ENCODE measurements around the gene TRAPPC8.
"Not testable (repeated sequence)": the region's sequence is repeated elsewhere in the genome, so short reads cannot be mapped to it uniquely, and the experiment has no call there.

The TRAPPC8 gene

DNA sequence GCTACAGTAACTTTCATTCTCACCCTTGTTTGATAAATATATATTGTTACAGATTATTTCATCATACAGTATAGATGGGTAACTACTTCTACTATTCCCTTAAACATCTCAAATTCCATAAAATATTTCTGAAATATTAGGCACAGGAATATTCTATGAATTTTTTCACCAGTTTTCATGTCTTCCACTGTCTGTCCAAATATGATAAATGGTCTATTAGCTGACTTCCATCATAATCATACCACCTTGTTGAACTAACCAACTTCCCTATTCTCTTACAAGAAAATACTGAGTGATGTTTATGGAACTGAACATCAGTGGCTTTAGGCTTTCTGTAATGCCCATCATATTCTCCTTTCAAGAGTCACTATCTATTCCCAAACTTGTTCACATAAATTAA, 82.4 kb downstream of the TRAPPC8 start:
- no peak for DNase-seq

DNA sequence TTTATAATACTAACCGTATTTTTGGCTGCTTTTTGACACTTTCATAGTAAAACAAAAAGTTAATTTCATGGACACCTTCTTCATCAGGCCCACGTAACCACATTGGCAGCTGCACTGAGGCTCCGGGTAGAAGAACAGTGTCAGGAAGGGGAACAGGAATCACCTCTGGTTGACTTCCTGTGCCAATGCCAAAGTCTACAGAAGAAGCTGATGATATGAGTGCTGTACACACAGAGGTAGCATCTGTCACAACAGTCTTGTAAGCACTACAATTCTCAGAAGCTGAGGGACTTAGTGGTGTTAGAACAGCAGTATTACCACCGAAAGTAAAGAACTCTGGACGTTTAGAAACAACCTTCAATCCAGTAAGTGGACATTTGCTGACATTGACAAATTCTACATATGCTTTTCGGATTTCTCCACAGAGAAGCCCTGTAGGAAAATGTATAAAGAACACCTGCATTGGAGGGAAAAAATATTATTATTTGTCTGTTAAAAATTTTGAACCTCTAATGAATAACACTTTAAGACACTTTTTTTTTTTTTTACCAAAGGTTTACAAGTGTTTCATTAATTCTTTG, 85.3 kb downstream of the TRAPPC8 start:
- DNase-seq, result no peak

DNA sequence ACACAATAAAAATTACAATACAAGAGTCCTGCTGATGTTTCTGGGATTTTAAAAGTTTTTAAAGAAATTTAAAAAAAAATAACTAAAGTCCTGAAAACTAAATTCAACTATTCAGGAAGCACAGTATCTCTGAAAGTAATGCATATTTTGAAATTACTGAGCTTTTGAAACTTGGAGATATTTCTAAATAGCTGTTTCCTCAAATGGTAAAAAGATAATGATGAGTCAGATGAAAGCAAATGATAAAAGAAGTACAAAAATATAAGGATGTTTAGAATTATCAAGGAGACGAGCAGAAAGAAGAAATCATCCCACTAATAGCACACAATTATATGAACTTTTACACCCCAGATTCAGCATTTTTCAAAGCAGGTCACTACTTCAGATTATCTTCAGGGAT, 92.1 kb downstream of the TRAPPC8 start:
- no peak for DNase-seq

DNA sequence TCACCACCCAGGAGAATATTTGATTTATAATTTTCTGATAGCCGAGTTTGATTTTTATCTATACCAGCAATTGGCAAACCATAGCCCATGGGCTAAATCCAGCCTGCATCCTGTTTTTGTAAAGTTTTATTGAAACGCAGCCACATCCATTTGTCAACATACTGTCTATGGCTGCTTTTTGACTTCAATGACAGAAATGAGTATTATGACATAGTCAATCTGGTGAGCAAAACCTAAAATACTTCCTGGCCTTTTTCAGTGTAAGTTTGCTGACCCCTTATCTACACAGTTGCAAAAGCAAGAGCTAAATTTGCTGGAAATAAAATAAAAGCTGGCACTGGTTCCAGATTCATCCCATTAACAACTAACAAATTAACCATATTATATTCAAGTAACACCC, 102.4 kb downstream of the TRAPPC8 start:
- DNase-seq, result no peak

DNA sequence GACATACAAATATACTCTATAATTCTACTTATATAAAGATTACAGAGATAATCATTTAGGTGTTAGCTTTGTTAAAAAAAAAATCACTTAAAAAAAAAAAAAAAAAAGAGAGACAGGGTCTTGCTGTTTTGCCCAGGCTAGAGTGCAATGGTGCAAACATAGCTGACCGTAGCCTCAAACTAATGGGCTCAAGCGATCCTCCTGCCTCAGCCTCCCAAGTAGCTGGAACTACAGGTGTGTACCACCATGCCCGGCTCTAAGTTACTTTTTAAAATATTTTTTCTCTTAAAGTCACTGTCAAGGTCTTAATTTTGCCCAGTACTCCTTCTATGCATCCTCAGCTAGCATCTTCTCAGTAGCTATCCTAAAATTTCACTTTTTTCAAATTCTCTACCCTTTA, 105.0 kb downstream of the TRAPPC8 start:
- no peak for DNase-seq

DNA sequence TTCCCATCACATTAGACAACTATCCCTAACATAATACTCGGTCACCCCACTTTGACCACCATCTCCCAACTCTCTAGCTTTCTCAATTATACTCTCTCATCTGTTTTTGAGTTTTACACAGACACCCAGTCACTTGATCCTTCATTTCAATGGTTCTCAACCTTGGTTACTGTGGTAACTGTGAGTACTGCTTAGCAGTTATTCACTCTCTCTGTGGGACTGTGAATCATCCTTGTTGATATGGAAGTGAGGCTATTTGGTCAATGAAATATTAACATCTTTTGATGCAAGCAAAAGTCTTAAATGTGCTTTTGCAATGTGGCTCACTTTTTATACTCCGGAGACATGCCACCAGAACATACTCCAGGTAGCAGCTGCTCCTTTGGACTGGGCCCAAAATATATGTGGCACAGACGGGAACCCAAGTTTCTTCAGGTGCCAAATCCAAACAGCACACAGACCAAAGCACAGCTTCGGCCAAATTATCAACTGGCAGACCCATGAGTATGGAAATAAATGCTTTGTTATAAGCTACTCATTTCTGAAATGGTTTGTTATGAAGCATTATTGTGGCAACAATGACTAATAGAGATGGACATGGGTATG, 107.3 kb downstream of the TRAPPC8 start:
- DNase-seq, result no peak

DNA sequence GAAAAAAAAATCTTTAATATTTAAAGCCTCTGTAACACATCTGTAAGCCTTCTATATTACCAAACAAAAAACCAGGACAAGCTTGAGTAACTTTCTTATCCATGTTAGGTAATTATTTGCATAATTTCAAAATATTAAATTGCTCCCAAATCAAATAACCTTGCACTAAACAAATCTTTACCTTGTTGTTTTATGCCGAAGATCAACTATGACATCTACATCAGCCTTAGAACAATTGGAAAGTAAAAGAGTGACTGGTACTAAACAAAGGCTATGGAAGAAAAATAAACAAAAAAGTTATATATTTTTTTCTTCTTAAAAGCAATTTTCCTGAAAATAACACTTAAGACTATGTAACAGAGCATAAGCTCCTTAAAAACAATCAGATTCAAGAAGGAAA, 111.0 kb downstream of the TRAPPC8 start:
- no peak for DNase-seq

DNA sequence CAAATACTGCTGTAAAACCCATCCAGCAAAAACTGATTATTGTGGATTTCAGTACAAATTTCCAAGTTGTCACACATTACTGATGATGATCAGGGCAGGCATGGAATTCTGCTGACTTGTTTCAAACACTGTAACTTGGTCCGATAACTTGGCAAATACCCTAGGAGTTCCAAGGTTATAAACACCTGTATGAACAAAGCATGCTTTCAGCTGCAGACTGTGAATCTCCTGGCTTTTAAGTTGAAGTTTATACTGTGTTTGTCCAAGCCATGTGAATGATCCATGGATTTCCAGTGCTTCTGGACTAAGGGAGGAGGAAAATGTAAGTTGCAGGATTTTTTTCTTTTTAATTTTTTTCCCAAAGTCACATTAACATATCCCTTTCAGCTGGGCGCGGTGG, 112.2 kb downstream of the TRAPPC8 start:
- no peak for DNase-seq

DNA sequence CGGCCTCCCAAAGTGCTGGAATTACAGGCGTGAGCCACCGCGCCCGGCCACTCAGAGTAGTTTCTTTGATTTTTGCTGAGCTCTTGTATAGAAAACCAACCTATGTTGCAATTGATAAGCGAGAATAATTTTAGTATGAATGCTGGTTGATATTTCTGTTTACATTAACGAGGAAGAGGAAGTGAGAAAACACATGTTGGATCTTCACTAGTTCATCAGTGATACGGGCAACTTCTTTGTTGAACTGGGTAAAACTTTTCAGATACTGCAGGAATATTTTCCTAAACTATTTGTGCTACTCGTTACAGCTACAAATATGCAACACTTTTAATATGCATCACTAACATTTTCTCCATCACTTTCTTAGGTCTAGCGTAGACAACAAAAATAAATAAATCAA, 114.3 kb downstream of the TRAPPC8 start:
- no peak for DNase-seq

DNA sequence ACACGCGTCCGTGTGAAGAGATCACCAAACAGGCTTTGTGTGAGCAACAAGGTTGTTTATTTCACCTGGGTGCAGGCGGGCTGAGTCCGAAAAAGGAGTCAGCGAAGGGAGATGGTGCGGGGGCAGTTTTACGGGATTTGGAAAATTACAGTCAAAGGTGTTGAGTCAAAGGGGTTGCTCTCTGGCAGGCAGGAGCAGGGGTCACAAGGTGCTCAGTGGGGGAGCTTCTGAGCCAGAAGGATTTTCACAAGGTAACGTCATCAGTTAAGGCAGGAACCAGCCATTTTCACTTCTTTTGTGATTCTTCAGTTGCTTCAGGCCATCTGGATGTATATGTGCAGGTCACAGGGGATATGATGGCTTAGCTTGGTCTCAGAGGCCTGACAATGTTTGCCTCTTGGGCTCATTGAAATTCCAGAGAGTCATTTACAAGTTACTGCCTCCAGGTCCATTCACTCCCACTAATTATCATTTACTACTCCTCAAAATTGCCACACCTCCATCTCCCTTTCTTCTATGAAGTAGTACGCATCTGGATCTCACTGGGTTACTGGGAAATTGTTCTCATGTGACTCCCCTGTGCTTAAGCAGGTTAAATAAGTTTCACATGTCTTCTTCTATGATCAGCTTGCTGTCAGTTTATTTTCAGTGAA, 116.1 kb downstream of the TRAPPC8 start:
- not testable (repeated sequence) for DNase-seq

DNA sequence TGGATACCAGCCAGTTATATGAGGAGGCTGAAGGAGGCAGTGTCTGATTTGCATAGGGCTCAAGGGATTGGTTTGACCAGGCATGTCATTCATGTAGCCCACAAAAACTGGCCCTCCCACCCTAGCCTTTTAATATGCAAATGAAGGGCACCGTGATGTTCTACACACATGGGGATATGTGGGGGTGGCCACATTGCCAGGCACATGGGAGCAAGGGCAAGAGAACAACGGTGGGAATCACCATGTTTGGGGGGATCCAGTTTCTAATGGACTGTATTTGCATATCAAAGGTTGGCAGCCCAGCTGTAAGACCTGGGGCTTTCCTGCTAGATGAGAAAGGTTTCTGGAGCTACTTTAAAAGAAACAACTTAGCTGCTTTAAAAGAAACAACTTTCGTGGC, 117.2 kb downstream of the TRAPPC8 start:
- DNase-seq, result no peak

DNA sequence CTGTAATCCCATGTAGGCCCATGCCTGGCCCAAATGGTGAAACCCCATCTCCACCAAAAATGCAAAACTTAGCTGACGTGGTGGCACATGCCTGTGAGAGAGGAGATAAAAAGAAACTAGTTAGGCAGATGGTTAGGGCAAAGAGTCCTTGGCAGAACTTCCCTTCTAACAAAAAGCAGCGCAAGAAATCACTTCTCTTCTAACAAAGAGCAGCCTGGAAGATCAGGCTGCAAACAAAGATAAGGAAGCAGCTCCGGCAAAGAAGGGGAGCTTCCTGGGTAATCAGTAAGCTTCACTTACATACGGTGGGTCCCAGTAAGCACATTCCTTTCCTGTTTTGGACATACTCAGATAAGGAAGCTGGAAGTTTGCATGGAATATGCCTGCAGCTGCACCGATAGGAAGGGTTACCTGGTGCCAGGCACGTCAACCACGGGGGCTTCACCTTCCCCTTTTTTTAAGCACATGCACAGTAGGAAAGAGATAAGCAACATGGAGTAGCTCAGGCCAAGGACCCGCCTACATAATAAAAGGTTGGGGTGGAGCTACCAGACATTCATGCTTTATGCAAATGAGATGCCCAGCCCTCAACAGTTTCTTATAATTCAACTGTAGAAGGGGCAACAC, 121.3 kb downstream of the TRAPPC8 start:
- no peak for DNase-seq

DNA sequence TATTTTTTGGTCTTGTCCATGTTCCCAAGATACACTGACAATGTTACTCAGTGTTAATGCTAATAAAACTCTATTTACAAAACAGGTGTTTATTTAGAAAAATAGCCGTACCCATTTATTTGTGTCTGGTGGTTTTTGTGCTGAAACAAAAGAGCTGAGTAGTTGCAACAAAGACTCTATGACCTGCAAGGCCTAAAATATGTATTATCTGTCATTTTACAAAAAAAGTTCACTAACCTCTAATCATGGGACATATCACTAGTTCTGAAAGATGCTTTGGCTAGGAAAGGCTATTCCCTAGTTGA, 123.1 kb downstream of the TRAPPC8 start:
- no peak for DNase-seq

DNA sequence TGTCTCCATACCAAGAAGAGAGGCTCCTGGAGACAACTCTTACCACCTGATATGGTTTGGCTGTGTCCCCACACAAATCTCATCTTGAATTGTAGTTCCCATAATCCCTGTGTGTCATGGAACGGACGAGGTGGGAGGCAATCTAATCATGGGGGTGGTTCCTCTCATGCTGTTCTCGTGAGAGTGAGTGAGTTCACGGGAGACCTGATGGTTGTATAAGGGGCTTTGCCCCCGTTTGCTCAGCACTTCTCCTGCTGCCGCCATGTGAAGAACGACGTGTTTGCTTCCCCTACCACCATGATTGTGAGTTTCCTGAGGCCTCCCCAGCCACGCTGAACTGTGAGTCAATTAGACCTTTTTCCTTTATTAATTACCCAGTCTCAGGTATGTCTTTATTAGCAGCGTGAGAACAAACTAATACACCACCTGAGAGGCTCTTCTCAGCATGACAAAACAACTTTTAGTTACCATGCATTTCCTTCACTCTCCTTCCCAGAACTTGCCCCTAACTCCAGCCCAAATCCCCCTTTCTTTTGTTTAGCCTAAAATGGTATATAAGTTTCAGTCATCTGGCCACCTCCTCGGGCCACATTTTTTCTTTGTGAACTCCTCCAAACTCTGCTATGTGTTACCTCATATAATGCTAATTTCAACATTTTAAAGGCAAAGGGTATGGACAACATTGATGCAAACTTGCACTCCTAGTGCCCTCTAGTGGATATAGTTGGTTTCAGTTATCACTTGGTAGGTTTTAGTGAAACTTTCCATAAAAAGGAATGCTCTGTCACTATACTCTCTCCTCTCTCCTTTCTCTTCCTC, 123.6 kb downstream of the TRAPPC8 start:
- no peak for DNase-seq

DNA sequence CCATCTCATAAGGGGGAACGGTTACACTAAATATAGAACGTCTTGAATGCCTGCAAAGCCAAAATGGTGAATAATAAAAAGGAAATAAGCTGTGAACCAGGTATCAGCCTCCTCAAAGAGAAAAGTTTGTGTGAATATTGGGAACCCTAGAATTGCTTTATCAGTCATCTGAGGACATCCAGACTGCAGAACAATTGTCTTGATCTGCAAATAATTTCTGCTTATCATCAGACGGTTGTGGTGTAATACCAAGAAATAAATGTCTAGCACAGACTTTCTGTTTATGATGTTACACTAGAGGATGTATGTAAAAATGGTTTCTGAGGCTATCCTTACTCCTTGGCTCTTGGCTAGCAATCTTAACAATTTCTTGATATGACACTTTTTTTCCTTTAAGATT, 128.8 kb downstream of the TRAPPC8 start:
- DNase-seq, result no peak

DNA sequence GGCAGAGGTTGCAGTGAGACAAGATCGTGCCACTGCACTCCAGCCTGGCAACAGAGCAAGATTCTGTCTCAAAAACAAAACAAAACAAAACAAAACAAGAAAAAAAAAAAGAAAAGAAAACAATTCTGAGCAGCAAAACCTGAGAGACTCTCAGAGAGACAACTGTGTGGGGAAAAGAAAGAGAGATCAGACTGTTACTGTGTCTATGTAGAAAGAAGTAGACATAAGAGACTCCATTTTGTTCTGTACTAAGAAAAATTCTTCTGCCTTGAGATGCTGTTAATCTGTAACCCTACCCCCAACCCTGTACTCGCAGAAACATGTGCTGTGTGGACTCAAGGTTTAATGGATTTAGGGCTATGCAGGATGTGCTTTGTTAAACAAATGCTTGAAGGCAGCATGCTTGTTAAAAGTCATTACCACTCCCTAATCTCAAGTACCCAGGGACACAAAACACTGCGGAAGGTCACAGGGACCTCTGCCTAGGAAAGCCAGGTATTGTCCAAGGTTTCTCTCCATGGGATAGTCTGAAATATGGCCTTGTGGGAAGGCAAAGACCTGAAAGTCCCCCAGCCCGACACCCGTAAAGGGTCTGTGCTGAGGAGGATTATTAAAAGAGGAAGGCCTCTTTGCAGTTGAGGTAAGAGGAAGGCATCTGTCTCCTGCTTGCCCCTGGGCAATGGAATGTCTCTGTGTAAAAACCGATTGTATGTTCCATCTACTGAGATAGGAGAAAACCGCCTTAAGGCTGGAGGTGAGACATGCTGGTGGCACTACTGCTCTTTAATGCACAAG, 132.4 kb downstream of the TRAPPC8 start:
- not testable (repeated sequence) for DNase-seq

DNA sequence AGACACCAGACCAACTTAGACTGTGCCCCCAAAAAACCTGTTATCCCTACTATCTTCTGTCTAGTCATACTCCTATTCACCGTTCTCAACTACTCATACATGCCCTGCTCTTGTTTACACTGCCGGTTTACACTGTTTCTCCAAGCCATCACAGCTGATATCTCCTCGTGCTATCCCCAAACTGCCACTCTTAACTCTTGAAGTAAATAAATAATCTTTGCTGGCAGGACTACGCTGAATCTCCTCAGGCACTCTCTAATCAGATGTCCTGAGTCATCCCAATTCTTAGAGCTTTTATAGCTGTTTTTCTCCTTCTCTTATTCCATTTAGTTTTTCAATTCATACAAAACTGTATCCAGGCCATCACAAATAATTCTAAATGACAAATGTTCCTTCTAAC, 133.9 kb downstream of the TRAPPC8 start:
- not testable (repeated sequence) for DNase-seq

DNA sequence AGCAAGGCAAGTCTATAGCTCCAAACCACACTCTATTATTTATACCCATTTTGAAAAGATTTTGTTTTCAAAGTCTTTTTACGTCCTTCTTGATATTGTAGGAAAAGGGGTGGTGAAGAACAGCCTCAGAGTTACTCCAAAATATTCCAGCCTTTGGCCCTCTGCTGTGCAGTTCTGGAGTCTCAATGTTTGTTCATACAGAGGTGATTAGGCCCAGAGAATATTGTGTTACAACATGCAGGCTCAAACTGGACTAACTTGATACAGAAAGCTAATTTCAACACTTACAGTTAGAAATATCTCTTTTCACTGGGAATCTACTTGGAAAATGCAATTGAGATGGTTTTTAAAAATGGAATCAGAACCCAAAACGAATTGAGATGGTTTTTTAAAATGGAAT, 141.8 kb downstream of the TRAPPC8 start:
- no peak for DNase-seq

DNA sequence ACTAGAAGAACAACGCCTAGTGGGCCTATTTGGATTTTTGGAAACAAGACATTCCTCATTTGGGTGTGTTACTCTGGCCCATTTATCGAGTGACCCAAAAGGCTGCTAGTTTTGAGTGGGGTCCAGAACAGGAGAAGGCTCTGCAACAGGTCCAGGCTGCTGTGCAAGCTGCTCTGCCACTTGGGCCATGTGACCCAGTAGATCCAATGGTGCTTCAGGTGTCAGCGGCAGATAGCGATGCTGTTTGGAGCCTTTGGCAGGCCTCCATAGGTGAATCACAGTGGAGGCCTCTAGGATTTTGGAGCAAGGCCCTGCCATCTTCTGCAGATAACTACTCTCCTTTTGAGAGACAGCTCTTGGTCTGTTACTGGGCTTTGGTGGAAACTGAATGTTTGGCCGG, 143.7 kb downstream of the TRAPPC8 start:
- DNase-seq, result not testable (repeated sequence)

DNA sequence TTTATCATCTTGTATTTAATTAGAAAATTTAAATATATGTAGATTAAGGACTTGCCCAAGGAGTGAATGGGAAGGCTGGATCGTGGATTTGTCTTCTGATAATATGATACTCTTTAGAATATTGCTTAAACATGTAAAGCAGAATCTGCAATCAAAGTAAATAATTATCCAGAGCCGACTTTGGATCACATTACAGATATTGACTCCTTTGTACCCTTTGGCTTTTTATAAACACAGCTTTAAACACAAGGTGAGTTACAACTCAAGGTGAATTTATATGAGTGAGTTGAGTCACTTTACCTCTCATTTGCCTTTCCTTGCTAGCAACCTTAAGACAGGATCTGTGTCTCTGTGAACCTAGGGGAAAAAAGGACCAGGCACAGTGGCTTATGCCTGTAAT, 144.5 kb downstream of the TRAPPC8 start:
- no peak for DNase-seq

DNA sequence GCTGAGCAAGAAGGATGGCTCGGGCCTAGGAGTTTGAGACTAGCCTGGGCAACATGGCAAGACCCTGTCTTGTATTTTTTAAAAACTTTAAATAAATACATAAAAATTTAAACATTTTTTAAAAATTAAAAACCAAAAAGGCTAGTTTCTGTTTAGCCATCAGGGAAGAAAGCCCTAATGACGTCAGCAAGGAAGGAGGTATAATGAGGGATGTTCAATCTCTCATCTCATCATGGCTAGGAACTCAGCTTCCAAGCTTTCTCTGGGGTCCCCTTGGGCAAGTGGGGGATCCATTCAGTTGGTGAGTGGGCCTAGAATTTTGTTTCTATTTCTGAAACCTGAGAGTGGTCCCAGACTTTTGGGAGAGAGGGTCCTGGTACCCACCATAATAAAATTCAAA, 147.2 kb downstream of the TRAPPC8 start:
- DNase-seq, result no peak

DNA sequence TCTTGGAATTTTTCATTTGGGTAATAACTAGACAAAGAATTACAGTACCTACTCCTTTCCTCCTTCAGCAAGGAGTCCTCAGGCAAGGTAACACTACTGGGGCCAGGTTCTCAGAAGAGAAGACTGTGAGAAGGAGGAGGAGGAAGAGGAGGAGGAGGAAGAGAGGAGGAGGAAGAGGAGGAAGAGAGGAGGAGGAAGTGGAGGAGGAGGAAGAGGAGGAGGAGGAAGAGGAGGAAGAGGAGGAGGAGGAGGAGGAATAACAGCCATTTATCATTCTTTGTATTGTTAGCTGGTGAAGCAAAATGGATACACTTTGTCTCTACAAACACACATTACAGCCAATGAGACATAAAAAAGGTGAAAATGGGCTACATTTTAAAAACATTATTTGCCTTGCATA, 149.4 kb downstream of the TRAPPC8 start:
- DNase-seq, result no peak

DNA sequence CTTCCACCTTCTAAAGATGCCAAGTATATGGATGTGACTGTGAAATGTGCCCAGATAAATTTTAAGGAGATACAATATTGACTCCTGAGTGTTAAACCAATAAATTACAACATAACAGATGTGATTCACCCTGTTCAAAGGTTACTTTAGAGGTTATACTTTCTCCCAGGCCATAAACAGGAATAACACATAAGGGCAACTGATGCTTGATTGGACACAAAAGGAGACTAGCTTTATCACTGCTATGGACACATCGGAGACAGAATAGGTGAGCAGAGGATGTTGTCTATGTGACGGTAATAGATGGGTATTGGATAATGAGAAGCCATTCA, 150.4 kb downstream of the TRAPPC8 start:
- DNase-seq, result no peak
